ENCODE data around the gene INSR. TPM values are rescaled to one million over a fixed set of nuclear protein-coding genes. Genes with fewer than 3 reads are reported as not detected.

Gene INSR
- total and polyA plus RNA-seq, 2 experiments from 2014 or later: 19.2 to 52.1 TPM

GRCh38 chr19:7250057-7250596 lies 44.1 kb downstream of the INSR start:
- Mint-ChIP-seq H3K4me3 (no peak overlapping the region), H3K27ac (no peak overlapping the region), H3K27me3 (ENCODE audit: insufficient read depth, low read depth, poor library complexity) (no peaks in the 10 kb centered on the region), H3K36me3 (ENCODE audit: low read depth) (peaks cover 14% of the 10 kb centered on the region; the same call in 2 of the 3 replicates), H3K9me3 (peaks cover 10% of the 10 kb centered on the region; the same call in 2 of the 3 replicates), H3K4me1 (peaks cover 10% of the 10 kb centered on the region)
- Histone ChIP-seq H3K27me3 (ENCODE audit: insufficient read depth) (no peaks in the 10 kb centered on the region), H3F3A (replicated peaks; ENCODE audit: low read depth) (no peaks in the 10 kb centered on the region), H3K79me2 (replicated peaks; ENCODE audit: insufficient read depth) (peaks cover 35% of the 10 kb centered on the region), H4K20me1 (replicated peaks; ENCODE audit: insufficient read depth) (peaks cover 11% of the 10 kb centered on the region), H3K4me3 (no peak overlapping the region), H3K4me2 (no peak overlapping the region), H3K36me3 (ENCODE audit: insufficient read depth) (no peaks in the 10 kb centered on the region), H3K9me2 (ENCODE audit: insufficient read depth) (no peaks in the 10 kb centered on the region), H2AFZ (no peak overlapping the region), H3K27ac (ENCODE audit: low read depth) (no peak overlapping the region), H3K4me1 (ENCODE audit: insufficient read depth) (no peaks in the 10 kb centered on the region; the same call in 1 of the 2 replicates)
- DNase-seq (ENCODE audit: low spot score) (no peak), ATAC-seq (no peak)
- TF ChIP-seq CREB1 (CRISPR knock-in tag; IDR thresholded peaks at IDR 0.05; ENCODE audit: low read depth) (no peak), ZNF462 (CRISPR knock-in tag; IDR thresholded peaks at IDR 0.05) (no peak), EZH2 (IDR thresholded peaks at IDR 0.05; ENCODE audit: low read depth, unreplicated experiment) (no peak)

- Histone ChIP-seq H2AFZ (no peak overlapping the region), H3K36me3 (ENCODE audit: insufficient read depth) (no peaks in the 10 kb centered on the region), H3K4me3 (no peak overlapping the region), H3K27me3 (ENCODE audit: insufficient read depth) (no peaks in the 10 kb centered on the region), H3K4me1 (ENCODE audit: insufficient read depth) (no peaks in the 10 kb centered on the region), H3K27ac (ENCODE audit: low read depth) (no peak overlapping the region), H3K79me2 (replicated peaks; ENCODE audit: insufficient read depth) (peaks cover 43% of the 10 kb centered on the region), H4K20me1 (replicated peaks; ENCODE audit: insufficient read depth) (peaks cover 11% of the 10 kb centered on the region; the same call in 1 of the 2 replicates), H3F3A (replicated peaks; ENCODE audit: low read depth) (no peaks in the 10 kb centered on the region), H3K9me2 (ENCODE audit: insufficient read depth) (no peaks in the 10 kb centered on the region), H3K4me2 (no peak overlapping the region)
- DNase-seq (ENCODE audit: low spot score): no peak
- ATAC-seq: no peak
- H3K27me3 Mint-ChIP-seq (ENCODE audit: insufficient read depth, low read depth, poor library complexity): no peaks in the 10 kb centered on the region
- H3K4me1 Mint-ChIP-seq: no peaks in the 10 kb centered on the region
- H3K4me3 Mint-ChIP-seq: no peak overlapping the region
- no peak overlapping the region for H3K27ac Mint-ChIP-seq
- H3K36me3 Mint-ChIP-seq (ENCODE audit: low read depth): peaks cover 14% of the 10 kb centered on the region; the same call in 2 of the 3 replicates
- peaks cover 10% of the 10 kb centered on the region; the same call in 2 of the 3 replicates for H3K9me3 Mint-ChIP-seq
- no peak for TF ChIP-seq STAT1 (IDR thresholded peaks at IDR 0.05; ENCODE audit: unreplicated experiment)
- TF ChIP-seq CREB1 (CRISPR knock-in tag; IDR thresholded peaks at IDR 0.05; ENCODE audit: low read depth): no peak
- TF ChIP-seq NANOG (IDR thresholded peaks at IDR 0.05; ENCODE audit: borderline replicate concordance): no peak
- TF ChIP-seq EZH2phosphoT487 (IDR thresholded peaks at IDR 0.05; ENCODE audit: unreplicated experiment): no peak
- TF ChIP-seq ETS1 (IDR thresholded peaks at IDR 0.05): no peak
- no peak for TF ChIP-seq ZNF114 (CRISPR knock-in tag; IDR thresholded peaks at IDR 0.05)
- no peak for TF ChIP-seq REST (IDR thresholded peaks at IDR 0.05; ENCODE audit: unreplicated experiment)
Measured at GRCh38 chr19:7247155-7247554, 47.1 kb downstream of the INSR start.
